ENCODE results near the gene PSD4. TPM values are rescaled to one million over a fixed set of nuclear protein-coding genes. Genes with fewer than 3 reads are reported as not detected.

PSD4 gene
- total RNA-seq, 1 experiment from 2014 or later: 1.0 TPM

DNA sequence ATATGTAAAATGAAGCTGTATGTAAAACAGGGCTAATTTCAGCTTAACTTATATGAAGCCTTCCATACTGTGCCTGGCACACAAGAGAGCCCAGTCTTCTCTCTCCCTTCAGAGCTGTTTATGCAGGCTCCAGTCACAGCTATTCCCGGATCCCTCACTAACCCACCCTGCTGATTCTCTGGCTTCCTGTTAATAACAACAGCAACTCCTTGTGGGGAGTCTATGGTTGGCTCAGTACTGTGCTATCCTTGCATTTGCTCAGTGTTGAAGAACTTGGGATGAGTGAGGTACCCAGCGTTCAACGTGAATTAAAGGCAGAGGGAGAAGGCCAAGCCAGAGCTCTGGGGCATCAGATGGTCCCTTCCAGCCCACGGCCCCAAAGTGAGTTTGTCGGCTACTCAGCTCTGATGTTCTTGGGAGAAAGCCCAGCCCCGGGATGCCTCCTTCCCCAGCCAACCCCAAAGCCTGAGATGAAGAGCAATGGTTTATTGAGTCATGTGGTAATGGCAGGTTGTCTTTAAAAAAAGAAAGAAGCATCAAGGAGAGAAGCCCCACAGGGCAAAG, 43.2 kb downstream of the PSD4 start:
- no peaks in the 10 kb centered on the region for H3K4me1 ChIP-seq (ENCODE audit: insufficient read depth, low read length)
- no peak overlapping the region for H3K4me2 ChIP-seq (ENCODE audit: insufficient read depth, insufficient read length, low read length)
- H4K8ac ChIP-seq (replicated peaks; ENCODE audit: insufficient read length, low read depth, low read length): no peak overlapping the region

More for the DNA sequence above, 43.2 kb downstream of the PSD4 start:
- no peak for TF ChIP-seq CTCF (conservative IDR thresholded peaks at IDR 0.05)
- Mint-ChIP-seq H3K4me1 (peaks cover 23 to 50% of the 10 kb centered on the region in 2 experiments), H3K4me3 (no peak overlapping the region), H3K27me3 (ENCODE audit: low read depth) (peaks cover 5% of the 10 kb centered on the region), H3K9me3 (no peaks in the 10 kb centered on the region), H3K27ac (no peak overlapping the region), H3K36me3 (ENCODE audit: insufficient read depth in 1 of 3, low read depth in 3 of 3) (no peaks in the 10 kb centered on the region)
- Histone ChIP-seq H4K5ac (ENCODE audit: insufficient read length, low read depth, low read length) (no peak overlapping the region), H2BK5ac (ENCODE audit: insufficient read length, low read length) (no peak overlapping the region), H2BK12ac (ENCODE audit: insufficient read length, low read depth, low read length) (no peak overlapping the region), H3T11ph (ENCODE audit: low read length) (no peak overlapping the region), H2BK15ac (ENCODE audit: low read depth, low read length) (no peak overlapping the region), H4K20me1 (ENCODE audit: control insufficient read depth, insufficient read depth, insufficient read length) (no peaks in the 10 kb centered on the region), H2BK120ac (ENCODE audit: low read depth, low read length, poor library complexity, severe bottlenecking) (no peak overlapping the region), H3K14ac (ENCODE audit: insufficient read depth, low read length) (no peak overlapping the region), H3K27ac (ENCODE audit: insufficient read length, low read depth, low read length) (no peak overlapping the region), H3K79me2 (ENCODE audit: insufficient read depth, low read length) (no peaks in the 10 kb centered on the region), H3K23ac (ENCODE audit: insufficient read length, low read depth, low read length) (no peak overlapping the region), H2BK20ac (ENCODE audit: low read depth, low read length, poor library complexity, severe bottlenecking) (no peak overlapping the region), H2AFZ (ENCODE audit: low read length) (no peak overlapping the region), H3K4ac (ENCODE audit: low read depth, low read length) (no peak overlapping the region), H3K18ac (ENCODE audit: insufficient read length, low read depth, low read length) (no peak overlapping the region), H3K9ac (ENCODE audit: extremely low read depth, insufficient read length, low read length) (no peak overlapping the region), H3K56ac (ENCODE audit: insufficient read length, low read depth, low read length) (no peak overlapping the region), H2AK5ac (ENCODE audit: insufficient read length, low read length) (no peak overlapping the region), H3K27me3 (ENCODE audit: insufficient read depth, low read length) (no peaks in the 10 kb centered on the region), H3K23me2 (ENCODE audit: insufficient read length, low read depth, low read length, poor library complexity, severe bottlenecking) (no peaks in the 10 kb centered on the region), H3K9me3 (ENCODE audit: control insufficient read depth, low read depth, low read length) (no peaks in the 10 kb centered on the region), H4K91ac (ENCODE audit: insufficient read length, low read depth, low read length) (no peak overlapping the region), H3K79me1 (ENCODE audit: insufficient read depth, low read depth, low read length, poor library complexity, severe bottlenecking) (no peaks in the 10 kb centered on the region)
- no peak for DNase-seq
- WGBS (ENCODE audit: extremely low coverage, insufficient read length, low lambda C conversion rate): no CpG with 5 or more reads among the region's 6 CpGs
